NCI-H460 (cell line): Measurements from ENCODE around the gene FGF8. TPM values are rescaled to one million over a fixed set of nuclear protein-coding genes. Genes with fewer than 3 reads are reported as not detected.
"Not testable (repeated sequence)": the region's sequence is repeated elsewhere in the genome, so short reads cannot be mapped to it uniquely, and the experiment has no call there.

Source experiments
- DNase-seq: peaks from one replicate; pipeline ENCODE4 v3.0.0-alpha.2; 2016; ENCODE audit warnings: low read depth; ENCODE audit errors: extremely low read depth
- polyA plus RNA-seq: library from polyadenylated mRNA; depleted of rRNA; stranded (reverse); fragments of >200 nt; gene quantifications from 2 replicates; pipeline ENCODE4 v1.2.3, GENCODE V29; 2014; cell fraction: nucleus; rRNA removed
- total RNA-seq: library from RNA; depleted of rRNA; stranded (reverse); fragments of >200 nt; shearing (Covaris generic); gene quantifications from 2 replicates; pipeline ENCODE4 v1.2.3, GENCODE V29; 2014; rRNA removed

Gene FGF8
- 0.37 TPM in 1 of 2 replicates, not detected in the other for total RNA-seq
- polyA plus RNA-seq = not detected in 2 replicates

DNA sequence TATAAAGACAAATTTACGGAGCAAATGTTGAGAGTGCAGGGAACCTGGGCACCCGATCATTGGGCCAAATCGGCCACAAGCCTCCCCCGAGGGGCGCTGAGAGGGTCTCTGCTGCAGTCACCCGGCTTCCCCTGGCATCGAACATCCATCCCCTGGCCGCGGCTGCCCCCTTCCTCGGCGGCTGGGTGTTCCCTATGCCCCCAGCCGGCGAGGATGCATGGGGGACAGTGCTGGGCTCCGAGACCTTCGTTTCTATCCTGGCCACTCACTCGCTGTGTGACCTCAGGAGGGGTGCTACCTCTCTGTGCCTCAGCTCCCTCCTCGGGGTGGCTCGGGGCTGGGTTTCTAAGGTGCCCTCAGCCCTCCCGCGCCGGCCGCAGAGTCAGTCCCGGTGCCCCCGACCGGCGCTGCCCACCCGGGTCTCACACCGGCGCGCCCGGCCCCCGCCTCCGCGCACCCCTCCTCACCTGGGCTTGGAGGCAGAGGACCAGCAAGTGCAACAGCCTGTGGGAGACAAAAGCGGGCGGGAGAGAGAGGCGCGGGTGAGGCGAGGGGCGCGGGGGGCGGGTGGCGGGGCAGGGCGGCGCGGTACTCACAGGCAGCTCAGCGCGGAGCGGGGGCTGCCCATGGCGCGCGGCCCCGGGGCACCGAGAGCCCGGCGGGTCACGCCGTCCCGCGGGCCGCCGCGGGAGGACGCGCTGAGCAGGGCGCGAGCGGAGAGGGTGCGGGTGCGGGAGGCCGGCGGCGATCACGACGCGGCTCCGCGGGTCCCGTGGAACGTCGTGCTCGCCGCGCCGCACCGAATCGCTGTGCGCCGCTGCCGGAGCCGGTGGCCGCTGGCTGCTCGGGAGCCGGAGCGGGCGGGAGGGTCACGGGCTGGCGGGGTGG lies at the start of gene FGF8:
Gene FGF8, minus strand, starts transcription at position 842 of the 888 bp plus-strand sequence. Its CDS starts 214 bp downstream, at position 628.
- no peak for DNase-seq

- DNase-seq = no peak
Measured at GRCh38 chr10:101824736-101825135, 48.8 kb upstream of the FGF8 start.

GRCh38 chr10:101818872-101819633 lies 43.1 kb upstream of the FGF8 start:
- no peak for DNase-seq

DNA sequence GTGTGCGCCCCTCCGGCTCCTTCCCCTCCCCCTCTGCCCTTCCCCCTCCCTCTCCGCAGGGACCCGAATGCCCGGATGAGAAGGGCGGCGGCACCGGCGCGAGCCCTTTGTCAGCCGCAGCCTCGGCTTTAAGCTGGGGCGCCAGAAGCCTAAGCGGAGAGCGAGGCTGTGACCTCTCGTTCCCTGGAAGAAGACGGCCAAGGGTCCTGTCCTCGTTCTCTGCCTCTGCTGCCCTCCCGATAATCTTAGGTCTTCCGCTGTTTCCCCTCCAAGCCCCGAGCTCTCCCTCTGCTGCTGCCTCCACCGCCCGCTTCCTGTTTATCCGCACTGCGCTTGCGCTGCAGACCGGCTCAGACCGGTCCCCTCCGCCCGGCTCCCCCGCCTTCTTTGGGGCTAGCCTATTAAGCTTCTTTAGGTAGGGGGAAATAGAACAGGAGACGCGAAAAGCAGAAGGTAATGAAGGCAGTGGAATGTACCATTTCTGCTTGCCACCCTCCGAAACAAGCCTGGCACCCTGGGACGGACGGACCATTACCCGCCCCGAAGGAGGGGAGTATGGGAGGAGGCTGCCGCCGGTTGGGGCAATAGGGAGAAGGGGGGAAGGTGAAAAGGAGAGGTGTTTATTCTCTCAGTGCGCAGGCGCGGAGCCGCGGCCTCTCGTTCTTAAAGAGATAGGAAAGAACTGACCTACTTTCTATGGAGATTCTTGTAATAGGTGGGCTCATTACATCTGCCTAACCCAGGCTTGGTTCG lies 42.4 kb upstream of the FGF8 start, which contains the start of gene OGA:
Gene OGA, minus strand, starts transcription at position 326 of the 753 bp plus-strand sequence. CDS start 422 bp downstream, outside the sequence.
- DNase-seq = peak; percentile 100

DNA sequence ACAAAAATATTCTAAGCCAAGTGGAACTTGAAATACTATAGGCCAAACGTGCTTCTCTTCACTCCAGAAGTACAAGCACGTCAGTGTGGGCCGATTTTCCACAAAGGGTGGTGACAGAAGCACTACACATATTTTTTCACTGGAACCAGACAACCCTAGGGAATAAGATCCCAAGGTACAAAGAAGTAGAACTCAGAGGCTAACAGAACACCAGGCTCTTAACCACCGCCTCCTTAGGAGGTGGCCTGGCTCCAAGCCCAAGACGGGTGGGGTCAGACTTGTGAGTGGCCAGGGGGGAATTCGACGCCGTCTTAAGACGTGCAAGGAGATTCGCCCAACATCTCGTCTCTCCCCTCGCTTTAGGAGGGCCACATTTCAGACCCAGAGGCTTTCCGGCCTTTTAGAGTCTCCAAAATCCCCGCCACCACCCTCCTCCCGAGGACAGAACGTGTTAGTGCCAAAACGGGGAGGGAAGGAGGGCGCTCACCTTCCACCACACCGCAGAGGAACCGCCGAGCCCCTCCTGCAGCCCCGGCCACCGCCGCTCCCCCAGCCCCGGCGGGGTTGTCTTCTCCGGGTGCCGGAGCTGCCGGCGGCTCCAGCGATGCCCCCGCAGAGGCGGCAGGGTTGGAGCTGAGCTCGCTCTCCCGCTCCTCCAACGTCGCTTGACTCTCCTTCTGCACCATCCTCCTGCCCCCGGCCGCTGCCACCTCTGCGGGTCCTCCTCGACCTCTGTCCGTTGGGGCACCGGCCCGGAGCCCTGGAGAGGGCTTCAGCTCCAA lies 41.6 kb upstream of the FGF8 start:
- DNase-seq = peak; percentile 87

- DNase-seq = no peak
Measured at GRCh38 chr10:101816913-101817336, 41.0 kb upstream of the FGF8 start.

GRCh38 chr10:101816376-101816775 lies 40.5 kb upstream of the FGF8 start:
- no peak for DNase-seq

- DNase-seq = no peak
Measured at GRCh38 chr10:101814466-101815071, 38.7 kb upstream of the FGF8 start.

GRCh38 chr10:101812606-101813005 lies 36.7 kb upstream of the FGF8 start:
- DNase-seq = no peak

GRCh38 chr10:101807158-101807557 lies 31.2 kb upstream of the FGF8 start:
- no peak for DNase-seq

- no peak for DNase-seq
Measured at GRCh38 chr10:101803511-101803910, 27.6 kb upstream of the FGF8 start.

DNA sequence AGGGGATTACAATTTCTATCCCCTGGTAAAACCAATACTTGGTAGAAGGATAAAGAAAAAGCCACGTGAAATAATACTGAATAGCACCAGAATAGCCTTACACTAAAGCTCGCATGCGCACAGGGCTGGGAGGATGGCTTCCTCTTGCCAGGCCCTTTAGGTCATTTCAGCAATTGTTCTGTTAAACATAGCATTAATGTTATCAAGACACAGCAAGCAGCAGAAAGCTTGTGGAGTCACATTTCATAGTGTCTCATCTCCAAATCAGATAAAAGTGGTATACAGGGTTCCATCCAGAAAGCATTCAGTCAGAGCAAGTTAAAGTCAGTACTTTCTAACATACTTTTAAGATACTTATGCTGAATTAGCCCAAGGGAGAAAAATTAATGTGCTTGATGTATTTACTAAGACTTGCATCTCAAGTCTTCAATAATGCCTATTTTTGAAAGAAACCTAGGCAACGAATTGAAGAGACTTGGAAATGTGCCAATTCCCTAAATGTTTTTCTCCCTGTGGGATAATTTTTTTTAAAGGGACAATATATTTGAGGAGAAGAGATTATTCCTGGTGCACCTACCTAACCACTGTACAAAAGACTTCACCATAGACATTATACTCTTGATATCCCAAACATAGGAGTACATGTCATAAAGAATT lies 21.6 kb upstream of the FGF8 start:
- DNase-seq = no peak

DNA sequence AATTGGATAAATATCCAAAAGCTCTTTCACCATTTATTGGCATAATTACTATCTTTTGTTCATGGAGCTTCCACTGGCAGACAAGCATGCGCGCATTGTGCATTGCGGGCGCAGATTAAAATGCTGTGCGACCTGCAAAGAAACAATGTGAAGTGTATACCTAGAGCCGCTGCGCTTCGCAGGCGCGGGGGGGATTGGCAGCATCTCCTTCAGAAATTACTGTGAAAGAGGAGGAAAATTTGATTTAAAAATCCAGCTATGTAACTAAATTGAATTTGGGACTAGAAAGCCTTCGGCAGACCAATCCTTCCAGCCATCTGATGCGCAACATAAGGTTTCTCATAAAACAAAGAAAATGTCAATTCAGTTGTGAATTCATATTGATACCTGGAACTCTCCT lies 17.6 kb upstream of the FGF8 start:
- no peak for DNase-seq

- DNase-seq = no peak
Measured at GRCh38 chr10:101789686-101790085, 13.8 kb upstream of the FGF8 start.

GRCh38 chr10:101789231-101789630 lies 13.3 kb upstream of the FGF8 start:
- DNase-seq = not testable (repeated sequence)

DNA sequence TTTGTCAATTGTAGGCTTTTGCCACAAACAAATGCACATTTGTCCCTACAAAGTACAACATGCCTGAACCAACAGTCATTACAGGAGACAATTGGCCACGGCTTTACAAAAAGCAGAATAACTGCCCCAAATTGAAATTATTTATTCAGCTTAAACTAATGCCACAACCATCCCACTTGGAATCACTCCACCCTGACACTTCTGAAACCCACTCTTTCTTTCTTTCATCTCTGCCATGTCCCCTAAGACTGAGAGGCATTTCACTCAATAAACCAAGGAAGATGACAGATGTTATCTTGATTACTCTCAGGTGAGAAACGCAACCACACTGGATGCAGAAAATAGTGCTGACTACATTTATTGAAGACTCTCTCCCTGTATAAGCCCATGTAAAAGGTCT lies 9.9 kb upstream of the FGF8 start:
- no peak for DNase-seq

DNA sequence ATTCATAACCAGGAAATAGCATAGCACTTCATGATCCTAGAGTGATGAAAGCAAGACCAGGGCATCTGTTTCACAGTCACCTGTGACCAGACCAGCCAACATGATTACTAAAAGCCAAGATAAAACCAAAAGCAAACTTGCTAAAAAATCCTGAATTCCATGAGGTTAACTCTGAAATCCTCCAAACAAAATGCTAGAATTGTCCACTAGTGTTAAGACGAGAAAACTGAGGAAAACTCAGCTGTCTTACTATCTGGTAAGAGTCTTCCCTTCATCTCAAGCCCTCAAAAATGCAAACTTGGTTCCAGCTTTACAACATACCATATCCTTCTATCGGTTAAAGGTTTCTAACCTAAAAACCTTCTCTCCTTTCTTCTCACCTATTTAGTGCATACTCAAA lies 8.6 kb upstream of the FGF8 start:
- DNase-seq = no peak

- no peak for DNase-seq
Measured at GRCh38 chr10:101783736-101784118, 7.8 kb upstream of the FGF8 start.
